HUDEP-2 (cell line): Measurements from ENCODE around the gene EME2.

ENCODE experiments used
- DNase-seq, 76 experiments: peaks; one replicate each; lab custom pipeline; 2025; ENCODE audit not compliant: unreplicated experiment in 76 of 76; lab: John Stamatoyannopoulos, UW

EME2 gene

GRCh38 chr16:1765826-1766225 is 6.8 kb upstream of the EME2 start:
- no peak for DNase-seq

- DNase-seq: no peak
These were observed 6.4 kb upstream of the EME2 start for GRCh38 chr16:1766231-1766630.

GRCh38 chr16:1766701-1767100 is 5.9 kb upstream of the EME2 start:
- DNase-seq: no peak

GRCh38 chr16:1767116-1767994 is 5.3 kb upstream of the EME2 start:
- no peak for DNase-seq

- DNase-seq: no peak
These were observed 4.4 kb upstream of the EME2 start for GRCh38 chr16:1768061-1768766.

GRCh38 chr16:1768767-1769401 is 3.7 kb upstream of the EME2 start:
- no peak for DNase-seq

GRCh38 chr16:1769402-1770300 is 3.0 kb upstream of the EME2 start:
- DNase-seq: no peak

- no peak for DNase-seq
These were observed 2.1 kb upstream of the EME2 start for GRCh38 chr16:1770328-1771187.

GRCh38 chr16:1771188-1771863 is 1.3 kb upstream of the EME2 start, which contains the start of gene NME3:
Gene NME3 (minus strand): TSS chr16:1771543. CDS start chr16:1771534, 9 bp downstream.
- peak in 60 of 76 experiments; percentile 12 to 79 (median 52) for DNase-seq

GRCh38 chr16:1771864-1772361 is 697 bp upstream of the EME2 start:
- peak in 2 of 76 experiments; percentile 25 to 60 for DNase-seq

GRCh38 chr16:1772908-1773702 is 495 bp downstream of the EME2 start, which contains the start of gene MRPS34:
Gene MRPS34 (minus strand): TSS chr16:1773134. CDS start chr16:1773119, 15 bp downstream.
- DNase-seq: peak in 68 of 76 experiments; percentile 14 to 84 (median 67)

GRCh38 chr16:1773703-1774447 is 1.3 kb downstream of the EME2 start:
- DNase-seq: peak in 1 of 76 experiments; percentile 44

GRCh38 chr16:1774448-1774780 is 1.8 kb downstream of the EME2 start:
- DNase-seq: no peak

- no peak for DNase-seq
These were observed 2.6 kb downstream of the EME2 start for GRCh38 chr16:1775006-1775845.

GRCh38 chr16:1775846-1776671 is 3.4 kb downstream of the EME2 start:
- no peak for DNase-seq

GRCh38 chr16:1776672-1776955 is 4.0 kb downstream of the EME2 start:
- no peak for DNase-seq
